Fibroblast of lung (primary cell): Measurements from ENCODE around the gene GLRX3. TPM values are rescaled to one million over a fixed set of nuclear protein-coding genes. Genes with fewer than 3 reads are reported as not detected.

Source experiments
- DNase-seq, 2 donors: peaks; one replicate each; pipeline versions ENCODE4 v3.0.0 to v3.0.0-alpha.2; 2010; ENCODE audit warnings: low read depth in 2 of 2
- H2AFZ ChIP-seq: 2 replicates; pipeline ENCODE4 v1.5.1; 2012; ENCODE audit warnings: low read length, control low read depth, inconsistent platforms
- H3K27ac ChIP-seq: 2 replicates; pipeline ENCODE4 v1.5.1; 2011; ENCODE audit warnings: low read length, control low read depth; ENCODE audit not compliant: insufficient read depth
- H3K27me3 ChIP-seq: 2 replicates; pipeline ENCODE4 v1.5.1; 2011; ENCODE audit warnings: mild to moderate bottlenecking, low read length; ENCODE audit not compliant: control insufficient read depth, insufficient read depth
- H3K36me3 ChIP-seq: 2 replicates; pipeline ENCODE4 v1.5.1; 2011; ENCODE audit warnings: low read length; ENCODE audit not compliant: control insufficient read depth, insufficient read depth
- H3K4me1 ChIP-seq: 2 replicates; pipeline ENCODE4 v1.5.1; 2011; ENCODE audit warnings: low read length; ENCODE audit not compliant: control insufficient read depth, insufficient read depth; ENCODE audit errors: extremely low read depth
- H3K4me2 ChIP-seq: 2 replicates; pipeline ENCODE4 v1.5.1; 2011; ENCODE audit warnings: low read length, control low read depth; ENCODE audit not compliant: insufficient read depth; ENCODE audit errors: extremely low read depth
- H3K4me3 ChIP-seq, 4 experiments: fragments of 200-600 bp in 1 of 4; sonication (generic) in 1 of 4; replicated peaks in 1 of 4; 2 replicates each; pipeline ENCODE4 v1.5.1; 2011 to 2016; ENCODE audit warnings: low read length in 4 of 4, low read depth in 3 of 4, mild to moderate bottlenecking in 3 of 4, control low read depth in 2 of 4, inconsistent platforms in 1 of 4, mixed read lengths in 1 of 4; ENCODE audit not compliant: insufficient read depth in 1 of 4; ENCODE audit errors: control extremely low read depth in 1 of 4
- H3K79me2 ChIP-seq: 2 replicates; pipeline ENCODE4 v1.5.1; 2012; ENCODE audit warnings: mild to moderate bottlenecking, low read length, inconsistent platforms; ENCODE audit not compliant: control insufficient read depth, insufficient read depth
- H3K9ac ChIP-seq: 2 replicates; pipeline ENCODE4 v1.5.1; 2011; ENCODE audit warnings: mild to moderate bottlenecking, low read length, control low read depth; ENCODE audit not compliant: insufficient read depth
- H3K9me3 ChIP-seq: 2 replicates; pipeline ENCODE4 v1.5.1; 2012; ENCODE audit warnings: low read depth, low read length; ENCODE audit not compliant: control insufficient read depth, insufficient read depth
- H4K20me1 ChIP-seq: 2 replicates; pipeline ENCODE4 v1.5.1; 2011; ENCODE audit warnings: low read length; ENCODE audit not compliant: control insufficient read depth, insufficient read depth; ENCODE audit errors: extremely low read depth
- CTCF ChIP-seq, 2 donors: IDR thresholded peaks in 1 of 2; conservative IDR thresholded peaks in 1 of 2; 1 replicate in 1 of 2; 2 replicates in 1 of 2; pipeline ENCODE4 v1.5.1; 2011 to 2012; ENCODE audit warnings: low read length in 2 of 2, control low read depth in 1 of 2, inconsistent platforms in 1 of 2, low read depth in 1 of 2, mild to moderate bottlenecking in 1 of 2
- EZH2 ChIP-seq: IDR thresholded peaks from 2 replicates; pipeline ENCODE4 v1.5.1; 2012; ENCODE audit warnings: low read length, control low read depth, mild to moderate bottlenecking; ENCODE audit errors: missing control alignments
- polyA plus RNA-seq, 2 donors: library from polyadenylated mRNA; depleted of rRNA in 1 of 2; stranded (reverse) in 1 of 2; unstranded in 1 of 2; fragments of >200 nt; gene quantifications; 2 replicates each; pipeline ENCODE4 v1.2.1, GENCODE V29; 2011 to 2012; ENCODE audit warnings: missing spikeins in 1 of 2
- total RNA-seq: library from RNA; depleted of rRNA; stranded (reverse); fragments of >200 nt; gene quantifications from 2 replicates; pipeline ENCODE4 v1.2.1, GENCODE V29; 2014

GLRX3 gene
- total and polyA plus RNA-seq, 2 donors (not counting 1 experiment from before 2014, with no cell fraction given), result 51.7 to 95.6 TPM

GRCh38 chr10:130224228-130224627 is 88.0 kb downstream of the GLRX3 start:
- no peaks in the 10 kb centered on the region for H4K20me1 ChIP-seq
- H3K36me3 ChIP-seq, result no peaks in the 10 kb centered on the region
- no peaks in the 10 kb centered on the region for H3K9me3 ChIP-seq
- no peak overlapping the region for H3K9ac ChIP-seq
- DNase-seq, result no peak
- no peaks in the 10 kb centered on the region for H3K79me2 ChIP-seq
- no peaks in the 10 kb centered on the region for H3K27me3 ChIP-seq
- H3K4me1 ChIP-seq, result no peaks in the 10 kb centered on the region
- H3K4me3 ChIP-seq, result no peak overlapping the region
- no peak overlapping the region for H2AFZ ChIP-seq
- no peak overlapping the region for H3K27ac ChIP-seq
- TF ChIP-seq EZH2, result no peak
- no peak for TF ChIP-seq CTCF (conservative IDR thresholded peaks at IDR 0.05 in 1 of 2, IDR thresholded peaks at IDR 0.05 in 1 of 2; ENCODE audit: low read depth in 1 of 2, low read length in 2 of 2)
- no peak overlapping the region for H3K4me2 ChIP-seq

- no peak for TF ChIP-seq CTCF (conservative IDR thresholded peaks at IDR 0.05 in 1 of 2, IDR thresholded peaks at IDR 0.05 in 1 of 2; ENCODE audit: low read depth in 1 of 2, low read length in 2 of 2)
- no peak for TF ChIP-seq EZH2
- H3K27ac ChIP-seq, result no peak overlapping the region
- no peak overlapping the region for H3K9ac ChIP-seq
- no peak overlapping the region for H3K4me3 ChIP-seq
- DNase-seq, result no peak
- H4K20me1 ChIP-seq, result no peaks in the 10 kb centered on the region
- no peaks in the 10 kb centered on the region for H3K9me3 ChIP-seq
- H3K79me2 ChIP-seq, result no peaks in the 10 kb centered on the region
- no peaks in the 10 kb centered on the region for H3K36me3 ChIP-seq
- no peak overlapping the region for H3K4me2 ChIP-seq
- H2AFZ ChIP-seq, result no peak overlapping the region
- H3K4me1 ChIP-seq, result no peaks in the 10 kb centered on the region
- no peaks in the 10 kb centered on the region for H3K27me3 ChIP-seq
Observed at GRCh38 chr10:130226012-130226411, 89.8 kb downstream of the GLRX3 start.

GRCh38 chr10:130227883-130228282 is 91.7 kb downstream of the GLRX3 start:
- Histone ChIP-seq H3K9me3 (no peaks in the 10 kb centered on the region), H3K27me3 (no peaks in the 10 kb centered on the region), H3K27ac (no peak overlapping the region), H3K4me3 (no peak overlapping the region), H3K9ac (no peak overlapping the region), H2AFZ (no peak overlapping the region), H3K79me2 (no peaks in the 10 kb centered on the region), H3K4me2 (no peak overlapping the region), H3K4me1 (no peaks in the 10 kb centered on the region), H4K20me1 (no peaks in the 10 kb centered on the region), H3K36me3 (no peaks in the 10 kb centered on the region)
- DNase-seq, result no peak
- TF ChIP-seq CTCF (conservative IDR thresholded peaks at IDR 0.05 in 1 of 2, IDR thresholded peaks at IDR 0.05 in 1 of 2; ENCODE audit: low read depth in 1 of 2, low read length in 2 of 2) (no peak), EZH2 (no peak)

Other genes starting within 250 kb of the GLRX3 start
- under 0.01 and 0.17 TPM in 2 replicates for gene EBF3, start 172.1 kb upstream of the GLRX3 start, total RNA-seq
- gene EBF3, start 172.1 kb upstream of the GLRX3 start, polyA plus RNA-seq, result 0.12 and 1.0 TPM in 2 replicates
- 0.51 and 2.0 TPM in 2 replicates for gene C10orf143, start 25.6 kb upstream of the GLRX3 start, total RNA-seq
- gene C10orf143, start 25.6 kb upstream of the GLRX3 start, polyA plus RNA-seq, result 1.5 and 1.9 TPM in 2 replicates